Midbrain (tissue), 1 donor: ENCODE results near the gene GAS2L2.
A peak's percentile ranks its signal among the peaks of the same experiment; 100 is the strongest.

Source experiments
- DNase-seq: peaks from one replicate; lab custom pipeline; 2025; lab: John Stamatoyannopoulos, UW

The GAS2L2 gene

DNA sequence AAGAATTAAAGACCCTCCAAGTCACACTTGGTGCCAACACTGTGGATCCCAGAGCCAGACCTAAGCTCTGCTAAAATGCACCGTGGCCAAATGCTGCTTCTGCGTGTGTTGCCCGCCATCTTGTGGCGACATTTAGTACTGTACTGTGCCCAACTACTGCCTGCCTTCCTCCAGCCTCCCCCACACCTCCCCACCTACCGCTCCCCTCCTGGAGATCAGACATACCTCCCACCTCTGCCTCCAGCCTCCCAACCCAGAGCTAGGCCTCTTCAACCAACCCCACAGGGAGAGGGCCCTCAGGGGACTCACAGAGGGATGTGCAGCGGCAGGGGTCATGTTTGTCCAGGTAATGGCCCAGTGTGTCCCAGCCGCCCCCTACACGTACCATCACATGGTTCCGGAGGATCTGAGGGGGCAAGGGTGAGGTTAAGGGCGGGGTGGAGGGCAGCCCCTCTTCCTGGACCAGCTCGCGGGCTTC lies 5.5 kb downstream of the GAS2L2 start:
- peak; percentile 61 for DNase-seq

DNA sequence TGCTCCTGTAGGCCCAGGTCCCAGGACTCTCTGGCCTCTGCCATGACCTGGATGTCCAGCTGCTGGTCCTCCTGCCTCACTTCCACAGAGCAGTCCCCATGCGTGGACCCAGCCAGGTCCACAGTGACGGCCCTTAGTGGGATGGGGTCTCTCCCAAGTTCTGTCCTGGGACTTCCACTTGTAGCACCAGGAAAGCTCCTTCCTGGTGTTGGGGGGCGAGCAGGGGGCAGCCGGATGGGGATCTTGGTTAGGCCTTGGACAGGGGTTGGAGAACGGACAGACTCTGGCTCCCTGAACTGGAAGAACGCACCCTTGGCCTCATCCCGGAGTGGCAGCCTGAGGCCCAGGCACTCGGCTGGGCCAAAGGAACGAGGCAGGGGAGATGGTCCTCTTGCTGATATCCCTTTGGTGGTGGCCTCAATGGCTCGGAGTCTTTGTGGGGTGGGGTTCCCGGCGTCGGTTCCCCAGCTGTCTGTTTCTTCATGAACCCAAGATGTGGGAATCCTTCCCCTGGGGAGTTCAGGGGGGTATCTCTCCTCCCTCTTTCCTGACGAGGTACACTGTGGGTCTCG lies 7.2 kb downstream of the GAS2L2 start:
- DNase-seq = no peak

DNA sequence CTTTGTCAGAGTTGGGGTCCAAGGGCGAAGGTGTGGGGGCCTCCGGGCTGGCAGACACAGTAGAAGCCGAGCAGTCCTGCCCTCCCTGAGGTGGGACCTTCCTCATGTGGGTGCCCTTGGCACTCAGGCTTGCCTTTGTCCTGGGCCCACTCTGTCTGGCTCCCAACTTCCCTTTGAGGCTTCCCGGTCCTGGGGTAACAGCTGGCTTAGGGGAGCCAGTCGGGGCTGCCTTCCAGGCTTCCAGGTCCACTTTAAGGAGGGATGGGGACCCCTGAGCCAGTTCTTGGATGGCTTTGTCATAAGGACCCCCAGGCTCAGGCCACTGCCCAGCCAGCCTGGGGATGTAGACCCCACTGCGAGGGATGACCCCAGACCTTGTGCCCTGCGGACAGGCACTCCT lies 7.8 kb downstream of the GAS2L2 start:
- DNase-seq = no peak

DNA sequence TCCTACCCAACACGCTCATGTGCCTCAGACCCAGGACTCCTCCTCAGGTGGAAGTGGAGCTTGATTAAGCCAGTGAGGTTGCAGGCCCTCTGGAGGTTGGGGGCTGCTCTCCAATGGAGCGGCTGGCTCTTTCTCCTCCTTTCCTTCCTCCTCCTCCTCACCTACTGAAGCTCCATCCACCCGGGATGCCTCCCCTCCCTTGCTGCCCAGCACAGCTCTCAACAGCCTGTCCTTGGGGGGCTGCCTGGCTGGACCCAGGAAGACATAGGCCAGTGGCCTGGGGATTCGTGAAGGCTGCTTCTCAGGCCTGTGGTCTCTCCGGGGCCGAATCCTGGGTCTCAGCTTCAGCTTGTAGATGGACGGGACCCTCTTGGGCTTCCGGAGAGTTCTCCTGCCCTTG lies 8.2 kb downstream of the GAS2L2 start:
- DNase-seq = no peak

DNA sequence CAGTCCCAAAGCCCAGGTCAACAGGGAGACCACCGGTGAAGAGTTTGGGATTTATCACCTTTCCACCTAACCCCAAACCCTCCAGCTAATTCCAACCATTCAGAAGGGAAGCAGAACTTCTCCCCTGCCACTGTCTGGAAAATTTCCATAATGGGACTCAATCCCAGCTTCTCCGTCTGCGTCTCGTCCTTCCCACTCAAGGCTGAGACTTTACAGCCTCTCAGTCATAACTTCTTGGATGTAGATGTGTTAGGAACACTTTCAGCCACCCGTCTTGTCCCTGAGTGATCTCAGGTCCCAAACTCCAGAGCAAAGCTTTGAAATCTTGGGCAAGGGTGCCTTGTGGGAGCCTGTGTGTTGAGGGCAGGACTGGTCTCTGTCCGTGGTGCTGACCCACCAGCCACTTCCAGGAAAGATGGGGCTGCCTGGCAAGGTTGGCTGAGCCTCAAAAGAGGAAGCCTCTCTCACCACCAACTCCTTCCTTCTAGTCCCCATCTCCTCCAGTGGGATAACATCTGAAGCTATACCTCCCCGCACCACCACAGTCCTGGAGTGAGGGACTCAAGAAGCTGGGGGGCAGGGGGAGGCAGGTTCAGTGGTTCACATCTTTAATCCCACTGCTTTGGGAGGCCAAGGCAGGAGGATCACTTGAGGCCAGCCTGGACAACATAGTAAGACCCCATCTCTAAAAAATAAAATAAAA lies 9.3 kb downstream of the GAS2L2 start:
- DNase-seq = no peak

DNA sequence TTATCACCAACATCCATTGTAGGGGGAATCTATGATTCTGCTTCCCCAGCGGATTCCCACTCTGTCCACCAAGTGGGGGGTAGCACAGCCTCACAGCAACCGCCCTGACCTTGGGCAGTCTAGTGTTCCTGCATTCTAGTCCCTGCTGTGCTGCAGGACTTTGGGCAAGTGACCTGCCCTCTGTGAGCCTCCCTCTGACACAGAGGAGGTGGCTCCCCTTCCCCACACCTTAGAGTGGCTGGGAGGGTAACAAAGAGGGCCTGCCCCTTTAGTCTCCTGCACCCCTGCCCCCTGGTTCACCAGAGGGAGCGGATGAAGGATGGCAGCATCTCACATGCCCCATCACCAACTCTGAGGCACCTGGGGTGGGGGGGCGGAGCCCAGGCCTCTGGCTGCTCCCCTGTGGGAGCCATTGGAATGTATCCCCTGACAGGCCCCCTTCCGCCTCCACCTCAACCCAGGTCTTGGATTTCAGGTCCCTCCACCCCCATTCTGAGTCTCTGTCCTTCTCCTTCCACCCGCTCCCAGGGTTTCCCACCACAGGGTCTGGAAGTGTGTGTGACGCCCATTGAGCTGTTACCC lies 10.1 kb downstream of the GAS2L2 start:
- no peak for DNase-seq

DNA sequence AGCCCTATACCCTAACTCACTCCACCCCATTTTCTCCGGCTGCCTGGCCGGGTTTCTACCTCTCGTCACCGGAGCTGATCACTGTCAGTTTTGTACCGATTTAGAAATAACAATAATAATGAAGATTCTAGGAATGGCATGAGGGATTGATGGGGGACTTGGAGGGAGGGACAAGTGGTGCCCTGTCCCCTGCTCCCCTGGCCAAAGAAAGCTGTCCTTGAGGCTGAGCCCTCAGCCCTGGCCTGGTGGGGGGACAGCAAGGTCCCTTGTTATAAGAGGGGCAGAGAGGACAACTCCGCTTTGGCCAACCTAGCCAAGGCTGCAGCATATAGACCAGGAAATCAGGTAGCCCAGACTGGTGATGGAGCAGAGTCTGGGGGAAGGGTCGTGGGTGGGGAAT lies 10.5 kb downstream of the GAS2L2 start:
- DNase-seq = no peak

DNA sequence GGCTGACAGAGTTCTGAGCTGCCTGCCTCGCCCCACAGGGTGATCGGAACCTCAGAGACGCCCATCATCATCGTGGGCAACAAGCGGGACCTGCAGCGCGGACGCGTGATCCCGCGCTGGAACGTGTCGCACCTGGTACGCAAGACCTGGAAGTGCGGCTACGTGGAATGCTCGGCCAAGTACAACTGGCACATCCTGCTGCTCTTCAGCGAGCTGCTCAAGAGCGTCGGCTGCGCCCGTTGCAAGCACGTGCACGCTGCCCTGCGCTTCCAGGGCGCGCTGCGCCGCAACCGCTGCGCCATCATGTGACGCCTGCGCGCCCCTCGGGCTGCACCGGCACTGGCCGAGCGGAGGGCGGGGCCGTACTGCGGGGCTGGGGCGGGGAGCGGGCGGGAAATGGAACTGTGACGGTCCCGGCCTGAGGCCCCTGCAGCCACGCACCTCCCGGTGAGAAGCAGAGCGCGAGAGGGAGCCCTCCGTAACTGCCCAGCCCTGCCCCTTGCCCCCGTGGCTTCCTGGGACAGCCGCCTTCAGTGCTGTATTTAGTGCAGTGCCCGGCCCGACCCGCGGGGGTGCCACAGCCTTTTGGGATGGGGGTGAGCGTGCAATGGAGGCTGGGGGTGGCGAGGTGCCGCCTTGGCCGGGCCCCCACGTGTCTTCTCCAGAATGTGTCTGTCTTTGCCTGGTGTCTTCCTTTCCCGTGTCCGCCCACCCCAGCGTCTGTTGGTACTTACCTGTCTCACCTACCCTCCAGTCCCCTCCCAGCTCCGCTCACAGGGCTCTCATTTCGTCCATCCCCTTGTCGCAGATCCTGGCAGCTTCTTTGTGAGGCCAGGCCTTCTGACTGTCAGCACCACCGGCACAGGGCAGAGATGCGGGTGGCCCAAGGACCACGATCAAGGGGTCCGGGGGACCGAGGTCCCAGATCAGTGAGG lies 11.8 kb downstream of the GAS2L2 start:
- no peak for DNase-seq

DNA sequence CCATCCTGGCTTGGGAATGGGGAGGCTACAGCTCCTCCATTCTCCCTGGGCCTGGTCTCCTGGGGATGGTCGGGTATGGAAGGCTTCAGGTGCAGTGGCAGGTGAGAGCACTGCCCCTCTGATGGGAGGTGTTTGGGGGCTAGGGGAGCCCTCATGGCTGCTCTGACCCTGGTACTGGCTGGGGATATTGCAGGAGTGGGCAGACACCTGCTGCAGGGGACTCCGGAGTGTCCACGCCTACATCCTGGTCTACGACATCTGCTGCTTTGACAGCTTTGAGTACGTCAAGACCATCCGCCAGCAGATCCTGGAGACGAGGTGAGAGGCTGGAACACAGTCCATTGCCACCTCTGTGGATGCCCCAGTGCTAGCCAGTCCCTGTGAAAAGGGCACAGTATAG lies 12.8 kb downstream of the GAS2L2 start:
- DNase-seq = no peak

DNA sequence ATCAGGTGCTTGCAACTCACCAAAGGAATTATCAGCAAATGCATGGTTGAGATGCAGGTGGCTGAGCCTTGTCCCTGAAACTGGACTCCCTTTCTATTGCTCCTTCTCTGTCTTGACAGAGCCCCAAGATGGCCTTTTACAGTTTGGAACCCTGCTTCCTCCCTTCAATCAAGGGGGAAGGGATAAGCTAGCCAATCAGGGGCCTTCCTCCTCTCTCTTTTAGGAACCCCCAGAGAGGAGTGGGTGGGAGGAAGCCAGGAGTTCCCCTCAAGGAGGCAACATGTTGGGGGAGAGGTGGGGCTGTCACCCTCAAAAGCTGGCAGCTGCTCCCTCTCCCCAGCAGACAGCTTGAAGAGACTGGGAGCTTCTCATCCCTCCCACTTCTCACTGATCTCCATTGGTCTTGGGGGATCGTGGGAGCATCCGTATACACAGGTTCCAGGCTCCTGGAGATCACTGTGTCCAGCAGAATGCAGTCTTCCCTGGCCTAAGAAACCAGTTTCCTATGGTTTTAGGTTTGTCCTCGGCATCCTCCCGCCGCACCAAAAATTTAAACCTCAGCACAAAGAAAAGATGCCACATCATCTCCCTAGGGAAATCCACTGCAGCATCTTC lies 14.4 kb downstream of the GAS2L2 start:
- DNase-seq = no peak

DNA sequence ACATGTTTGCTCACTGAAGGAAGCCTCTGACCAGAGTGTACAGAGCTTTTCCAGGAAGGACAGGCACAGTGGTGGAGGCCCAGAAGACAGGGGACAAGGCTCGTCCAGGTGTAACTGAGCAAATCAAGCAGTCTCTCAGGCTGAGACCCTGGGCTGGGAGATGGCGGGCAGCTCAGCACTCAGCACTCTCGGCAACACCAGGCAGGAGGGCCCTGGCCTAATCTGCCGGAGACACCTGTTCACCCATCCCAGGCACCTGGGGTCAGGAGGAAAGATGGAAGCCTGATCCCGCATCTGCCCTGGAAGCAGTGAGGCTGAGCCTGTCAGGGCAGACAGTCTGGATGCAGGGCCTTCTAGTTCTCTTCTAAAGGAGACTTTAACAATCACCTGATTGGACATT lies 16.8 kb downstream of the GAS2L2 start:
- no peak for DNase-seq

DNA sequence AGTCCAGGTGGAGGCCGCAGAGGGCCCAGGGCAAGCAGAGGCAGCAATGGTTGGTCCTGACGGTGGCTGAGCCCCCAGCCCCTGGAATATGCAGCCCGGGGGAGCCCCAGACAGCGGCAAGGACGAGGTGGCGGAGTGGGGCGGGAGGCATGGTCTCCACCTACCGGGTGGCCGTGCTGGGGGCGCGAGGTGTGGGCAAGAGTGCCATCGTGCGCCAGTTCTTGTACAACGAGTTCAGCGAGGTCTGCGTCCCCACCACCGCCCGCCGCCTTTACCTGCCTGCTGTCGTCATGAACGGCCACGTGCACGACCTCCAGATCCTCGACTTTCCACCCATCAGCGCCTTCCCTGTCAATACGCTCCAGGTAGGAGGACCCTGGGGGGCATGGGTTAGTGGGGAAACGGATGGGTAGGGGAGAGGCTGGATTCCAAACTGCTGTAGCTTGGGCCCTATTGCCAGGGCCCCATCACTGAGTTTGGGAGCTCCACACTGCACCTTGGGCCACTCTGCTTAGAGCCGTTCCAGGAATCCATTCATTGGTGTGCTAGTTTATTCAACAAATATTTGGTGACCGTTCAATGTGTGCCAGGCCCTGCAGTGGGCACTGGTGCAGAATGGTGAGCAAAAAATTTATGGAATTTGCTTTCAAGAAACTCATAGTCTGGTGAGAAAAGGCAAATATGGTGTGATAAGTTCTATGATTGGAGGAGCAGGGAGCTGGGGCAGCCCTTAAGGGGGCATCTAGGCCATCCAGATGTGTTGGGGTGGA lies 17.8 kb downstream of the GAS2L2 start:
- DNase-seq = no peak

DNA sequence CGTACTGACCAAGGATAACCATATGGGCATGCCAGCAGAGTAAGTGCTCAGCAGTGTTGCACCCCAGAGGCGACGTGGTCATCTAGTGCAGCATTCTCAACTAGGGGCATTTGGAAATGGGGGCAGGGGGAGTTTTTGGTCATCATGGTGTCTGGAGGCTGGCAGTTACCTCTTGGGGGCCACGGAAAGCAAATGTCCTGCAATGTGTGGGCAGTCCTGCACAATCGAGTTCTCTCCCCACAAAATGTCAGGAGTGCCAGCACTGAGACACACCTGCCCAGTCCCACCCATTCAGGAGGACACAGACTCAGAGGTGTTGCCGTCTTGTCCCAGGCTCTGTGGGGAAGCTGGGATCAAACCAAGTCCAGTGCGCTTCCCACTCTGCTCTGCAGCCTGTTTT lies 18.6 kb downstream of the GAS2L2 start:
- DNase-seq = no peak

DNA sequence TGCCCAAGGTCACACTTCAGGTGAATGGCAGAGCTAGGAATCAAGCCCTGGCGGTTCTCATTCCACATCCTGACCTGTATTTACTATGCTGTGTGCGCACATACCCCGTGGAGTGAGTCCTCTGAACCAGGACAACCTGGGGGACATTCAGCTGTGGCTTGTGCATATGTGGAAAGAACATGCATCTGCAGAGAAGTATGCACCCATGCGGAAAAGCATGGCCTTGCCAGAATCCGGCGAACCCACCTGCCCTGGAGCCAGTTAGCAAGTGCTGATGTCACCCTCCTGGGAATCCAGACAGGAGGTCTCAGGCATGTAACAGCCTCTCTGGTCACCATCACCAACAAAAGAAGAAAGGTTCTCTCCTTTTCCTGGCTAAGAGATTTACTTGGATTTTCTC lies 19.7 kb downstream of the GAS2L2 start:
- no peak for DNase-seq

DNA sequence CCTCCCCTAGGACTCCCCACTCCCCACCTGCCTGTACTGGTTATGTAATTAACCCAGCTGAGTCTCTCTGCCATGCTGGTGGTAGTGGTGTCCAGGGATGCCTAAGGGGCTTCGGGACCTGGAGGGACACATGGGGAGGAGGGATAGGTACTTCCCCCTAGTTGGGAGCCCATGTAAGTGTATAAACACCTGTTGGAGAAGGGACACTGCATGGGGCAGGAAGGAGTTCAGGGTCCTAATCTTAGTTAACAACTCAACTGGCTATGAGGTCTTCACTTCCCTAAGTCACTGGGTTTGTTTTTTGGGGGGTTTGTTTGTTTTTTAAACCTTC lies 20.3 kb downstream of the GAS2L2 start:
- DNase-seq = no peak

DNA sequence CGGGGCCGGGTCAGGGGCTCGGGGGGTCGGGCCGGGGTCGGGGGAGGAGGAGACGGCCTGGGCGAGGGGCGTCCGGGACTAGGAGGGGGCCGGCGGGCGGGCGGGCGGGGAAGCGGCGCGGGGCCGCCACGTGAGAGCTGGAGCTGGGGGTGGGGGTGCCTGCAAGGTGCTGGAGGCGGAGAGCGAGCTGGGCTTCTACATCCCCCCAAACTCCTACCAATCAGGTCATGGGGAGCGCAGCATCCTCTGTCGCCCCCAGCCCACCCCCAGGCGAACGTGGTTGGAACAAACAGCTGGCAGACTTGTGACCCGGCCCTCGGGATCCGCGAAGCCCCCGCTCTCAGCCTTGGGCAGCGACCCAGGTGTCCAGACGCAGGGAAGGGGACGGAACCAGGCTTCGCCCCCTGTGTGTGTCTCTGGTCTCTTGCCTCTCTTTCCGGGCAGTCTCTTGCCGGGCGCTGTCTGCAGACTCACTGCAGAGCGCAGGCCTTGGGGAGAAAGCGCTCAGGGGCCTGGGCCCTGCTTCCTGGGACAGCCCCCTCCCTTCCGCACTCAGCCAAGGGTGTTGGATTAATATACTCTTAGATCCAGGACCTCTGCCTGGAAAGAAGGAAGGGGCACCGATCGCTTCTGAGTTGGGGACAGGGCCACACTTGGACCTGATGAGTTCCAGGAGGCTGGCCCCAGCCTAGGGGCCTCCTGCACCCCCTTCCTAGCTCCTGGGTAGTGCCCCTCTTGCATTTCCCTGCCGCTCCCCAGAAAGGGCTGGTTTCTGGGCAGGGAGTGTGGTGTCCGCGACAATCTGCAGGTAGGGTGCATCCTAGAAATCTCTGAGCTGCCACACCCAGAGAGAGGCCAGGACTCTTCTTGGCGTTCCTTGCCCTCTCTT lies 20.9 kb downstream of the GAS2L2 start:
- no peak for DNase-seq

DNA sequence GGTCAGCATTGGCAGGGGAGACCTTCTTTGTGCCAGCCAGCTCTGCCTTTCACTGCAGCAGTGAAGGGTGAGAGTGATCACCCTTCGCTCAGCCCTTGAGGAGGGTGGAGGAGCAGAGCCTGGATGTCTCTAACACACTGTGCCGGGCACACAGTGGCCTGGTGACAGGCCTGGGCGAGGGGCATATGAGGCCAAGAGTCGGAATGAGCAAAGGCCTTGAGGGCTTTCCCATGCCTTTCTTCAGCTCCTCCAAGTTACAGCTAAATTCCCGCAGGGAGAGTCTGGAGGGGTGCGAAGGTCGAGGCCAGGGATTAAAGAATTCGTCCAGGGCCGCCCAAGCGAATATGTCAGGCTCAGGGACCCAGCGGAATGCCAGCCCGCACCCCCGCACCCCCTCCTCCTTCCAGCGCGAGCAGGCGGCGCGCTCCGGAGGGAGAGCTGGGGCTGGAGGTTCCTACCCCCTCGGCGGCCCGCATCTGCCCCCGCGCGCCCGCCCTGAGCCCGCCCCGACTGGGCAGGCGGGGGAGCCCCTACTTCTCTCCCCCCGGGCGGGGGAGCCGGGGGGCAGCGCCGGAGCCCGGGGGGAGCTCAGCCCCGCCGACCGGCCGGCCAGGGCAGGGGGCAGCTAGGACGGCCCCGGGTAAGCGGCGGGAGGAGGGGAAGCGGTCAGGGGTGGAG lies 21.7 kb downstream of the GAS2L2 start, which contains the start of gene RASL10B:
Gene RASL10B, plus strand, starts transcription at position 401 of the 678 bp plus-strand sequence. CDS start 3,546 bp downstream, outside the sequence.
- DNase-seq = peak; percentile 47

DNA sequence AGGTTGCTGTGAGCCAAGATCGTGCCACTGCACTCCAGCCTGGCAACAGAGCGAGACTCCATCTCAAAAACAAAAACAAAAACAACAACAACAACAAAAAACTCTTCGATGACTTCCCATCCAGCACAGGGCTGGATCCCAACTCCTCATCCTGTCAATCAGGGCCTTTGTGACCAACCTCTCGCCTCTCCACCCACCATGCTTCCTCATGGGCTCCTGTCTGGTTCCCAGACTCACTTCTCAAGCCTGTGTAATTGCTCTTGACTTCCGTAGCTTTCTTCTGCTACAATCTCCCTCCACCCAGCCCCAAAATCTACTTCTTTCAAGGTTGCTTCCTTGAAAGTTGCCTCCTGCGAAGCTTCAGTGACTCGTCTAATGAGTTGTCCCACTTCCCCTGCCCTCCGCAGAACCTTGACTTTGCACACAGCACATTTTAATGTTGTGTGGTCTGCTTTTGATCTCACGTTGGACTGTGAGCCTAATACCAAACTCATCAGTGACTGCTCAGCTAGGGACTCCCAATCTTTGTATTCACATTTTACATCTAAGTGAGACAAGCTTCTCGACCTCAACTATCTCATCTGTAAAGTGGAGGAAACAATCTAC lies 22.5 kb downstream of the GAS2L2 start:
- DNase-seq = no peak

DNA sequence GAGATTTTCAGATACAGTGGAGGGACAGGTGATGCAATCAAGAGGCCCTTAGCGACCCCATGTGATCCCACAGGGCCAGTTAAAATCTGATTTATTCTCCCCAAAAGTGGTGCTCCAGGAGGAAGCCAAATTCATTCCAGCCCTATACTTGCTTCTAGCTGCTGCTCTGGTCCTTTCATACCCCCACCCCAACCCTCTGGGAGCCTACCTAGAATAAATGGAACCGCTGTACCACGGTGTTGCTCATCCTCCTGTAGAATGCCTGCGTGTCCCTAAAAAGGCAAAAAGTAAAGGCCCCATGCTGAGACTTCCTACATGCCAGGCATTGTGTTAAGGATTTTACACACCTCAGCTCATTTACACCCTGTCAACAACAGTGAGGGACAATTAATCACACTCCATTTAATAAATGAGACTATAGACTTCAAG lies 23.6 kb downstream of the GAS2L2 start:
- no peak for DNase-seq
